Smooth muscle cell (in vitro differentiated cells): ENCODE data around the gene KCTD2. TPM values are rescaled to one million over a fixed set of nuclear protein-coding genes. Genes with fewer than 3 reads are reported as not detected.

Experiments
- DNase-seq: peaks from one replicate; lab custom pipeline; 2025; ENCODE audit not compliant: unreplicated experiment; lab: John Stamatoyannopoulos, UW
- H2AFZ ChIP-seq: fragments of 200-600 bp; sonication (generic); 2 replicates; pipeline ENCODE4 v1.6.0; 2016; ENCODE audit warnings: antibody characterized with exemption, low read depth, mild to moderate bottlenecking
- H3F3A ChIP-seq: fragments of 200-600 bp; sonication (generic); 2 replicates; pipeline ENCODE4 v1.6.0; 2017; ENCODE audit warnings: antibody characterized with exemption, low read depth
- H3K27ac ChIP-seq: fragments of 200-600 bp; sonication (generic); 2 replicates; pipeline ENCODE4 v1.5.1; 2016; ENCODE audit warnings: low read depth, mild to moderate bottlenecking
- H3K27me3 ChIP-seq: fragments of 200-600 bp; sonication (generic); 2 replicates; pipeline ENCODE4 v1.6.1; 2016; ENCODE audit warnings: low read depth, mild to moderate bottlenecking
- H3K36me3 ChIP-seq: fragments of 200-600 bp; sonication (generic); 2 replicates; pipeline ENCODE4 v1.5.1; 2016; ENCODE audit warnings: low read depth
- H3K4me1 ChIP-seq: fragments of 200-600 bp; sonication (generic); 2 replicates; pipeline ENCODE4 v1.5.1; 2016; ENCODE audit warnings: low read depth
- H3K4me2 ChIP-seq: fragments of 200-600 bp; sonication (generic); 2 replicates; pipeline ENCODE4 v1.6.0; 2016; ENCODE audit warnings: mild to moderate bottlenecking
- H3K4me3 ChIP-seq: fragments of 200-600 bp; sonication (generic); 2 replicates; pipeline ENCODE4 v1.5.1; 2016; ENCODE audit warnings: mild to moderate bottlenecking
- H3K79me2 ChIP-seq: fragments of 200-600 bp; sonication (generic); 2 replicates; pipeline ENCODE4 v1.6.0; 2016; ENCODE audit warnings: low read depth, mild to moderate bottlenecking
- H3K9ac ChIP-seq: fragments of 200-600 bp; sonication (generic); 2 replicates; pipeline ENCODE4 v1.6.0; 2016; ENCODE audit warnings: low read depth
- H3K9me3 ChIP-seq: fragments of 200-600 bp; sonication (generic); replicated peaks from 2 replicates; pipeline ENCODE4 v1.5.1; 2016; ENCODE audit warnings: low read depth
- H4K20me1 ChIP-seq: fragments of 200-600 bp; sonication (generic); 2 replicates; pipeline ENCODE4 v1.6.0; 2016; ENCODE audit warnings: low read depth
- CTCF ChIP-seq: fragments of 200-600 bp; sonication (generic); IDR thresholded peaks from 2 replicates; pipeline ENCODE4 v1.5.1; 2017; ENCODE audit warnings: borderline replicate concordance, mild to moderate bottlenecking, antibody characterized with exemption; ENCODE audit not compliant: insufficient read depth, poor library complexity, severe bottlenecking
- WGBS: methylation state at CpG from one replicate; pipeline ENCODE4 v1.1.7; 2016; ENCODE audit warnings: low lambda C conversion rate; 5-methylcytosine and 5-hydroxymethylcytosine counted together
- polyA plus RNA-seq: library from polyadenylated mRNA; unstranded; fragments of >200 nt; fragmentation: Nextera tagmentation; extraction: Ambion mirVana; gene quantifications from 2 replicates; pipeline ENCODE4 v1.2.1, GENCODE V29; 2016
- total RNA-seq: library from RNA; depleted of rRNA; stranded (reverse); fragments of >200 nt; gene quantifications from 2 replicates; pipeline ENCODE4 v1.2.3, GENCODE V29; 2014

KCTD2 gene
- total and polyA plus RNA-seq, 2 experiments from 2014 or later = 12.7 to 27.3 TPM

DNA sequence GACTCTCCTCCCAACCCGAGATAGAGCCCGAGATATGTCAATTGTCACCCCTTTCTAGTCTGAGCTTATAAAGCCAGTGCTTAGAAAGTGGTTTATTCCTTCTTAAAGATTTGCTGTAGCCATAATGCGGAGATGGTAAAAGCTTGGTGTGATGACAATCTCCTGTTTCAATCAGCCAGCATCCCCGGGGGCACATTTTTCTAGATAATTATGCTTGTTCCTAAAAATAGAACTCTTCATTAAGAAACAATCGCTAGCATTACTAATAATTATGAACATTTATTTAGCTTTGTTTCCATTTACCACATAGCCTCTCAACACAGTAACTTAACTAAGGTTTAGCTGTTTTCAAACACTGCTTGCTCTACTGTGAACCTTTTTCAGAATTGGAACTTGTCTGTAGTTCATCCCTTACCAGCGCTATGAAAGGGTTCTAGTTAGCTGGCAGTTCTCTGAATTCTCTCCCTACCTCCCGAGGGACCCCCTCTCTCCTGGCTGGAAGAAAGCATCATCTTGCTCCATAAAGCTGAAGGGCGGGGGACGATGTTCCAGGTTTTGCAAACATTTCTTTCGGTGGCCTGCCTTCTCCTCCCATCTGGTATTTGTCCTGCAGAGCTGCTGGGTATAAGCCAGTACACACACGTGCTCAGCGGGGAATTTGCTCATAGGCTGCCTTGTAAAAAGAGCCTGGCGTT is 35.5 kb upstream of the KCTD2 start:
- Histone ChIP-seq H4K20me1 (no peaks in the 10 kb centered on the region), H3K9ac (peak overlapping the region; percentile 76)
- no peak for DNase-seq

GRCh38 chr17:75012096-75012345 is 35.0 kb upstream of the KCTD2 start:
- DNase-seq = no peak
- Histone ChIP-seq H2AFZ (peak overlapping the region; percentile 80), H4K20me1 (no peaks in the 10 kb centered on the region), H3K9ac (peak overlapping the region; percentile 76), H3K36me3 (no peaks in the 10 kb centered on the region), H3K9me3 (no peaks in the 10 kb centered on the region), H3F3A (peaks cover 24% of the 10 kb centered on the region), H3K4me1 (peaks cover 16% of the 10 kb centered on the region), H3K4me3 (peak overlapping the region; percentile 71), H3K4me2 (peak overlapping the region; percentile 91), H3K27ac (peak overlapping the region; percentile 74), H3K27me3 (no peaks in the 10 kb centered on the region), H3K79me2 (peaks cover 12% of the 10 kb centered on the region)
- 45% methylated on average over 5 of the region's 5 CpGs for WGBS
- no peak for TF ChIP-seq CTCF

More for the DNA sequence above, 35.5 kb upstream of the KCTD2 start:
- 65% methylated on average over 13 of the region's 13 CpGs for WGBS
- Histone ChIP-seq H3K4me3 (peak overlapping the region; percentile 71), H3K27me3 (no peaks in the 10 kb centered on the region), H3F3A (peaks cover 24% of the 10 kb centered on the region), H3K4me2 (peak overlapping the region; percentile 91), H3K36me3 (no peaks in the 10 kb centered on the region), H3K79me2 (peaks cover 12% of the 10 kb centered on the region), H2AFZ (peak overlapping the region; percentile 80), H3K27ac (peak overlapping the region; percentile 74), H3K4me1 (peaks cover 16% of the 10 kb centered on the region), H3K9me3 (no peaks in the 10 kb centered on the region)
- TF ChIP-seq CTCF = no peak

GRCh38 chr17:75012346-75013091 is 34.5 kb upstream of the KCTD2 start, which contains the start of gene MRPL58:
MRPL58 (plus strand) TSS chr17:75012670; CDS start chr17:75012687, 17 bp downstream.
- Histone ChIP-seq H3K36me3 (no peaks in the 10 kb centered on the region), H3K9me3 (no peaks in the 10 kb centered on the region), H3K9ac (peak within 1 kb of the TSS; percentile 76), H3K4me3 (peak within 1 kb of the TSS; percentile 71), H3K4me2 (peak within 1 kb of the TSS; percentile 91), H2AFZ (peak within 1 kb of the TSS; percentile 80), H3F3A (peaks cover 24% of the 10 kb centered on the region), H3K27ac (peak within 1 kb of the TSS; percentile 74), H3K79me2 (peaks cover 12% of the 10 kb centered on the region), H4K20me1 (no peaks in the 10 kb centered on the region), H3K4me1 (peaks cover 16% of the 10 kb centered on the region), H3K27me3 (no peaks in the 10 kb centered on the region)
- peak; percentile 59 for DNase-seq
- 2% methylated on average over 62 of the region's 63 CpGs for WGBS
- peak; percentile 42 for TF ChIP-seq CTCF
